Raji (cell line): ENCODE measurements around the gene CARD9.

ENCODE experiments used
- POLR2A ChIP-seq: IDR thresholded peaks from 2 replicates; pipeline ENCODE4 v1.6.1; 2011; ENCODE audit warnings: low read depth, low read length, control low read depth; ENCODE audit not compliant: insufficient read depth

The CARD9 gene

DNA sequence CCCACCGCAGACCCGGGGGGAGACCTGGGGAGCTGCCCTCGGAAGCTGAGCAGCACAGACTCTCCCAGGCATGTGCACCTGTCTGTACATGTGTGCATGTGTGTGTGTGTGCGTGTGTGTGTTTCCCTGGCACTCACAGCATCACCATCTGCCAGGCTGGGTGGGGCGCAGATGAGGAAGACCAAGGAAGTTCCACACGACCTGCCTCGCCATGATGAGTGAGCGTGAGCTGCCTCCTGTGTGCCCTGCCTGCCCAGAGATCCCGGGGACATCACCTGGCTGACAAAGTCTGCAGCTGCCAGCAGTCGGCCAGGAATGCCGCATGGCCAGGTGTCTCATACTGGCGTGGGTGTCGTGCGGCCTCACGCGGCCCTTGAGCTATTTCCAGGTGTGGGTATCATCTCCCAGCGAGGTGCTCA lies 50.1 kb downstream of the CARD9 start:
- TF ChIP-seq POLR2A, result no peak

DNA sequence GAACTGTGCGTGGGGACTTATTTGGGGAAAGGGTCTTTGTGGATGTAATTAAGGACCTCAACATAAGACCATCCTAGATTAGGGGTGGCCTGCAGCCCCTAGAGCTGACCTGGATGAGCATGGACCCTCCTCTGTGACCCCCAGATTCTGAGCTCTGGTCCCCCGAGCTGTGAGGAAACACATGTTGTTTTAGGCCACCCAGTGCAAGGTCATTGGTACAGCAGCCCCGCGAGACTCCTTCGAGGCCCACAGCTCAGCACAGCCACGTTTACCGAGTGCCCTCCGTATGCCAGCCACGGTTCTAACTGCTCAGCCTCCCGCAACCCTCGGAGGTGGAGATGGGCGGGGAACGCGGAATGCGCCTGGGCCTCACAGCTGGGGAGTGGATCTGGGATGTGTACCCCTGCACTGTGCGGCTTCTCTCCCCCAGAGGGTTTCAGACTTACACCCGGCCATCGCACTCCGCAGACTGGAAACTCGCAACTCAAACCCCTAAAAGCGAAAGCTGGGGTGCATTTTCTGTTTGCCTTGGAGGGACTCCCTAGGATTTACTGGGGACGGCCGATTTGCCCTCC lies 50.6 kb downstream of the CARD9 start:
- TF ChIP-seq POLR2A, result no peak

- no peak for TF ChIP-seq POLR2A
These were observed 51.9 kb downstream of the CARD9 start for GRCh38 chr9:136321561-136321960.

GRCh38 chr9:136318776-136319241 lies 54.7 kb downstream of the CARD9 start:
- no peak for TF ChIP-seq POLR2A

GRCh38 chr9:136318111-136318775 lies 55.2 kb downstream of the CARD9 start:
- no peak for TF ChIP-seq POLR2A

DNA sequence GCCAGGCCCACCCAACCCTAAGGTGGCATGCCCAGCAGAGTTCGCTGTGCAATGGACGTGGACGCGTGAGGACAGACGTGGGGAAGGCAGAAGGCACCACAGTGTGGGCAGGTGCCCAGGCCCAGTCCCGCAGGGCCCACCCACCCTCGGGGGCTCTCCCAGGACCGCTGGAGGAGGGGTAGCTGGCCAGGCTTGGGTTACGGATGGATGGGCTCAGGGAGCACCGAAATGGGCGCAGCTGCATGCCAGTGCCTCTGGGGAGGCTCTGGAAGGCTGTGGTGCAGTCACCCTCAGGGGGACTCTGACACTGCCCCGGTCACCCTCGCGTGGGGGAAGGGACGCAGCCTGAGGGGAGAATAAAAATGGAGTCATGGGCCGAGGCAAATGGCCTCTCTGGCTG lies 55.8 kb downstream of the CARD9 start:
- no peak for TF ChIP-seq POLR2A

- no peak for TF ChIP-seq POLR2A
These were observed 56.4 kb downstream of the CARD9 start for GRCh38 chr9:136316896-136317676.

GRCh38 chr9:136316271-136316751 lies 57.2 kb downstream of the CARD9 start:
- TF ChIP-seq POLR2A, result no peak

DNA sequence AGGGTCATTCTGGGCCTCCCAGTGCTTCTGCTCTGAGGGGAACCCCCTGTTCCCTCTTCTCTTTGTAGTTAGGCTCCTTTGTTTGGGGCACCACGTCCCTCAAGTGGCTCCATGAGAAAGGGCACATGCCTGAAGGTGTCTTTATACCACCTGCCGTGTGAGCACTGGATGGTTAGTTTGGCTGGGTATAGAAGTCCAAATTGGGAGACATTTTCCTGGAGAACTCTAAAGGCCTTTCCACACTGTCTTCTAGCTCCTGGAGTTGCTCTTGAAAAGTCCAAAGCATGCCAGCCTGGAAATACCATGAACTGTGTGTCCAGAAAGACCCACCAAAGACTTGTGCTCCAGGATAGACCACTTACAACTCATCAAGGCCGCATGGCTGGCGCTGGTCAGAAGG lies 58.5 kb downstream of the CARD9 start:
- no peak for TF ChIP-seq POLR2A

DNA sequence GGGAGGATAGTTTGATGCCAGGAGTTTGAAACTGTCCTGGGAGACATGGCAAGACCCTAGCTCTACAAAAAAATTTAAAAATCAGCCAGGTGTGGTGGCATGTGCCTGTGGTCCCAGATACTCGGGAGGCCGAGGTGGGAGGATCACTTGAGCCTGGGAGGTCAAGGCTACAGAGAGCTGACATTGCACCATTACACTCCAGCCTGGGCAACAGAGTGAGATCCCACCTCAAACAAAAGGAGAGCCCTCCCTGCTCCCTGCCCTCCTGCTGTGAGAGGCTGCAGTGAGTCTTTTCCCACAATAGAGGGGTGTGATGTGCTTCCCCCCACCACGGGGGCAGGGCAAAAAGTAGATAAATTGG lies 59.4 kb downstream of the CARD9 start:
- TF ChIP-seq POLR2A, result no peak
